ENCODE data around the gene LRP1-AS.

Gene LRP1-AS

DNA sequence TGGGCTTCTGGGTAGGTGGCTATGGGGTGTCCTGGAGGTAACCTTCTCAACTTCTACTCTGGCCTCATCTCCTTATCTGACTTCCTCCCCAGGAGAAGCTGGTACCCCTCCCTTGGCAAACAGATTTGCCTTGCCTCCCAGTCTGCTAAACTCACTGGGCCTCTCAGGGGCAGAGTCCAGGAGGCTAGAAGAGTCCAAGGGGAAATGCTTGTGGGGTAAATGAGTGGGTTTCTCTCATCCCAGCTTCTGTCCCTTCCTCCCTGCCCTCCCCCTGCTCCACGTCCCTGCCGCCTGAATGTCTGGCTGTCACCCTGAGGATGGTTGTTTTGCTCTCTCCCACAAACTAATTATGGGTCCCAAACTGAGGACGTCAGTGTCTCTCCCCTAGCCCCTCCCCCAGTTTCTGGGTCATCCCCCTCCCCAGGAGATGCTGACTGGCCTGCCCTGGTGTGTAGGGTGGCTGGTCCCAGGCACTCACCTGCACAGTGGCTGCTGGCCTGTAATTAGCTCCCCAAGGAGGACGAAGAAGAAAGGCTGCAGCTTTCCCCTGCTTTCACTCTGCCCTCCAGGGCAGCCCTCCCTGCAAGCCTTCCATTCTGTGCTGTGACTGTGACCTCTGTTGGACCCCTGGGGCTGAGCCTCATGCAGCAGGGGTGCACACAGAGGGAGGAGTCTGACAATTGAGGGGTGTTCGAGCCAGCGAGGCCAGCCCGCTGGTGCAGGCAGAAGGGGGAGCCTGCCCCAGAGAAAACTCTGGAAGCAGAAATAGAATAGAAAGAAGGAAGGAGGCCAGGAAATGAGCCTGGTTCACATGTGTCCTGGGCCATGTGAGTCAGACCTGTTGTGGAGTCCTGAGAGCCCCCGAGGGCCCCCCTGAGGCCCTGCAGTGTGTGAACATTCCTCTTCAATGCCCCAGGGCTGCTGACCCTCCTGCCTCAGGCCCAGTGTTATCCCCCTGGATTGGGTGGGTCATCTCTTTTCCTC lies at the start of gene LRP1-AS:
Gene LRP1-AS, minus strand, starts transcription at position 659 of the 984 bp plus-strand sequence.
- no peak for DNase-seq

DNA sequence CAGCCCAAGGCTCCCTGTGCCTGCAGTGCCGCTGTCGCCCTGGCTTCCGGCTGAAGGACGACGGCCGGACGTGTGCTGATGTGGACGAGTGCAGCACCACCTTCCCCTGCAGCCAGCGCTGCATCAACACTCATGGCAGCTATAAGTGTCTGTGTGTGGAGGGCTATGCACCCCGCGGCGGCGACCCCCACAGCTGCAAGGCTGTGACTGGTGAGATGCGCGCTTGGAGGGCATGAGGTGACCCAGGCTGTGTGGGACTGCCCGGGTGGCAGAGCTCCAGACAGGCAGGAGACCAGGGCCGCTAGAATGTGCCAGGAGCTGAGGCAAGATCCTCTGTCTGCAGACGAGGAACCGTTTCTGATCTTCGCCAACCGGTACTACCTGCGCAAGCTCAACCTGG lies 49.5 kb upstream of the LRP1-AS start:
- no peak for DNase-seq

DNA sequence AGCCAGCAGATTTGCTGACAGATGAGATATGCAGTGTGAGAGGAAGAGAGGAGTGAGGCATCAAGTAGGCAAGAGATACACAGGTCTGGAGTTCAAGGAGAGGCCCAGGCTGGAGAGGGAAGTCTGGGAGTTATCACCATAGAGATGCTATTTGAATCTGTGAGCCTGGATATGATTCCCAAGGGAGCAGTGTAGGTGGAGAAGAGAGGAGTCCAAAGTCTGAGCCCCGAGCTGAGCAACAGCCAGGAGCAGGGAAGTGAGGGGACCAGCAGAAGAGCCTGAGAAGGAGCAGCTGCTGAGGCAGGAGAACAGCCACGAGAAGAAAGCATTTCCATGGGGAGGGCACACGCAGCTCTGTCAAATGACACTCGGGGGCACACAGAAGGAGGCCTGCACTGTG lies 49.0 kb upstream of the LRP1-AS start:
- DNase-seq, result no peak

DNA sequence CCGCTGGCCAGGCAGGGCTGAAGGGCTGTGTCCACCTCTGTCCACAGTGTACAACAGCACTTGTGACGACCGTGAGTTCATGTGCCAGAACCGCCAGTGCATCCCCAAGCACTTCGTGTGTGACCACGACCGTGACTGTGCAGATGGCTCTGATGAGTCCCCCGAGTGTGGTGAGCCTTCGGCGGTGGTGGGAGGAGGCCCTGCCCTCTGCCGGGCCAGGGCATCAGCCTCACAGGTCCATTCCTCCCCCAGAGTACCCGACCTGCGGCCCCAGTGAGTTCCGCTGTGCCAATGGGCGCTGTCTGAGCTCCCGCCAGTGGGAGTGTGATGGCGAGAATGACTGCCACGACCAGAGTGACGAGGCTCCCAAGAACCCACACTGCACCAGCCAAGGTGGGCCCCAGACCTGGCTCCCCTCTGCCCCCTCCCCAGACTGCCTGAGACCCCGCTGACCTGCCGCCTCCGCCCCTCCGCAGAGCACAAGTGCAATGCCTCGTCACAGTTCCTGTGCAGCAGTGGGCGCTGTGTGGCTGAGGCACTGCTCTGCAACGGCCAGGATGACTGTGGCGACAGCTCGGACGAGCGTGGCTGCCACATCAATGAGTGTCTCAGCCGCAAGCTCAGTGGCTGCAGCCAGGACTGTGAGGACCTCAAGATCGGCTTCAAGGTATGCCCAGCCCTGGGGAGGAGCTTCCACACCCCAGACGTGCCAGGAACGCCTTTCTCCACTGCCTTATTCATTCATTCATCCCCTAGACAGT lies 48.4 kb upstream of the LRP1-AS start:
- DNase-seq, result no peak

DNA sequence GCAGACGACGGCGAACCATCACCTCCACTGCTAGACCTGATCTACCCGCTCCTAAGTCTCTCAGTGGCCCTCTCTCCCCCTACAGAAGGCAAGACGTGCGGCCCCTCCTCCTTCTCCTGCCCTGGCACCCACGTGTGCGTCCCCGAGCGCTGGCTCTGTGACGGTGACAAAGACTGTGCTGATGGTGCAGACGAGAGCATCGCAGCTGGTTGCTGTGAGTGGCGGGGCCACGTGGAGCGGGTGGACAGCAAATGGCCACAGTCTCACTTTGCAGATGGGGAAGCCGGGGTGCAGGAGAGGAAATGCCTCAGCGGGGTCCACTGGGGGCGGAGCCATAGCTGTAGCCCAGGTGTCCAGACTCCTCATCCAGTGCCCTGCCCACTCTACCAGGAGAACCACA lies 47.8 kb upstream of the LRP1-AS start:
- no peak for DNase-seq

DNA sequence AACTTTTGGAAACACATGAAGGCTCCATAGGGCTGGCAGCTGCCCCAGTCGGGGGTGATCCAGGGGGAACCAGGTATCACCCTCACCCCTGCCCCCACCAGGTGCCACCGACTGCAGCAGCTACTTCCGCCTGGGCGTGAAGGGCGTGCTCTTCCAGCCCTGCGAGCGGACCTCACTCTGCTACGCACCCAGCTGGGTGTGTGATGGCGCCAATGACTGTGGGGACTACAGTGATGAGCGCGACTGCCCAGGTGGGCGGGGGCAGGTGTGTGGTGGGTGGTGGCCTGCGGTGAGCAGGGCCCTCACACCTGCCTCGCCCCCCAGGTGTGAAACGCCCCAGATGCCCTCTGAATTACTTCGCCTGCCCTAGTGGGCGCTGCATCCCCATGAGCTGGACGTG lies 46.8 kb upstream of the LRP1-AS start:
- no peak for DNase-seq

DNA sequence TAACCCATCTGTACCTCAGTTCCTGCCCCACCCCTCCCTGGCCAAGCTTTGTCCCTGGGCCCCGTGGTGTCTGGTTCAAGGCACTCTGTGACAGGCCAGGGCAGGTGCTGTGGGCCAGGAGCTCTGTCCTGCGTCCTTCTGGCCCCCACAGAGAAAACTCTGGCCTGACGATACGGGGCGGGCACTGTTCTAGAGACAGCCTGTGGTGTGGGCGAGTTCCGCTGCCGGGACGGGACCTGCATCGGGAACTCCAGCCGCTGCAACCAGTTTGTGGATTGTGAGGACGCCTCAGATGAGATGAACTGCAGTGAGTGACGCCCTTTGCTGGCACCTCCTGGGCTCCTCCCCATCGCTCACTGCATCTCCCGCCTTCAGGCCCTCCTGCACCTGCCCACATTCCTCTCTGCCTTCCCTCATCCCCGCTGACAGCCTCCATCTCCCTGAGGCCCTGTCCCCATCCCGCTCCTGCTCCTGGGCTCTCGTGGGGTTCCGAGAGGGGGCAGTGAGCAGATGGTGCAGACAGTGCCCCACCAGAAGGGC lies 46.4 kb upstream of the LRP1-AS start:
- no peak for DNase-seq

DNA sequence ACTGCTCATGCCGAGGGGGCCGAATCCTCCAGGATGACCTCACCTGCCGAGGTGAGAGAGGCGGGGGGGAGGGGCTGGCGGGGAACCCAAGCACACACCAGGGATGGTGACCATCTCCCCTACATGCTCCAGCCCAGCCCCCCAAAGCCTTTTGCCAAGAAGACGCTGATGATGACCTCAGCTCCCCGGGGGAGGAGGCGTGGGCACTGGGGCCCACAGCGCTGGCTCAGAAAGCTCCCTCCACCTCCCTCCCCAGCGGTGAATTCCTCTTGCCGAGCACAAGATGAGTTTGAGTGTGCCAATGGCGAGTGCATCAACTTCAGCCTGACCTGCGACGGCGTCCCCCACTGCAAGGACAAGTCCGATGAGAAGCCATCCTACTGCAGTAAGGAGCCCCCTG lies 45.5 kb upstream of the LRP1-AS start:
- no peak for DNase-seq

DNA sequence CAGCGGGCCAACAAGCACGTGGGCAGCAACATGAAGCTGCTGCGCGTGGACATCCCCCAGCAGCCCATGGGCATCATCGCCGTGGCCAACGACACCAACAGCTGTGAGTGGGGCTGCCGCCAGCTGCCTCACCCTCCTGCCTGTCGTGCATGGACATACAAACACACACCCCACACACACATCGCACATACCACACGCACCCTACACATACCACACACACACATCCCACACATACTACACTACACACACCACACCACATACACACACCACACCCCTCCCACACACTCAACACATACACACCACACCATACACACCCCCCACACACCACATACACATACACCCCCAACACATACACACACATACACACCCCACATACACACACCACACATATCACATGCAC lies 44.0 kb upstream of the LRP1-AS start:
- no peak for DNase-seq

DNA sequence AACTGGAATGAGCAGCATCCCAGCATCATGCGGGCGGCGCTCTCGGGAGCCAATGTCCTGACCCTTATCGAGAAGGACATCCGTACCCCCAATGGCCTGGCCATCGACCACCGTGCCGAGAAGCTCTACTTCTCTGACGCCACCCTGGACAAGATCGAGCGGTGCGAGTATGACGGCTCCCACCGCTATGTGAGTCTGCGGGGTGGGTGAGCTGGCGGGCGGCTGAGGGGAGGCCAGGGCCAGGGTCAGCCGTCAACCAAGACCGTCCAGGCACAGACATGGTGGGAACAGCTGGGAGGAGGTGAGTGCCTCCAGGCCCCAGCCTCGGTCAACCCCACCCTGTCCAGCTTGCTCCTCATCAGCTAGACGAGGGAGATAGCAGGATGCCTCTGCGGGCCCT lies 43.4 kb upstream of the LRP1-AS start:
- DNase-seq, result no peak

DNA sequence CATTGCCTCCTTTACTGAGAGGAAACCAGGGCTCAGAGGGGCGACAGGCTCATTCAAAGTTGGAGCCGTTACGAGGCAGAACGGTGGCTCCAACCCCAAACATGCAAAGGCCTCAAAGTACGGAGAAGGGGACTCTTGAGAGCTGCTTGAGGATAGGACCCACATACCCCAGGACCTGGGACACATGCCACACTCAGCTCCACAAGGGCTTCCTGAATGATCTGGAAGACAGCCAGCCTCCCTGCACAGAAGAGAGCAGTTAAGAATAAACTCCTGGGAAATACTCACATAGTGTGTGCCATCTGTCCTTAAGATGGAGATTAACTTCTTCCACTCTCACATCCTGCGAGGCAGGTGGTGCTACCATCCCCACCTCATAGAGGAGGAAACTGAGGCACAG lies 42.6 kb upstream of the LRP1-AS start:
- DNase-seq, result no peak

DNA sequence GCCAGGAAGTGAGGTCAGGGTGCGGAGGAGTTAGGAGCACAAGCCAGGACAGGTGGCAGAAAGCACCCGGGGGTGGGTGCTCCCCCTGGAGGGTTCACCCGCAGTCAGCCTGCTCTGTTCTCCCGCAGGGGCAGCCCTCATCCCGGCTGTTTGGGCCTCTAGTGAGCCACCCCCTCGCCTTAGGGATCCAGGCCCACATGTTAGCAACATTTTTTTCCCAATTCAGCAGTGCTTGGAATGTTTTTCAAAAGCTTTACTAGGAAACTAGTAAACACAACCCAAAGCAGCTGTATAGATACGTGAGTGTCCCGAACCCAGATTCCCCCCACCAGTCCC lies 40.6 kb upstream of the LRP1-AS start:
- no peak for DNase-seq

DNA sequence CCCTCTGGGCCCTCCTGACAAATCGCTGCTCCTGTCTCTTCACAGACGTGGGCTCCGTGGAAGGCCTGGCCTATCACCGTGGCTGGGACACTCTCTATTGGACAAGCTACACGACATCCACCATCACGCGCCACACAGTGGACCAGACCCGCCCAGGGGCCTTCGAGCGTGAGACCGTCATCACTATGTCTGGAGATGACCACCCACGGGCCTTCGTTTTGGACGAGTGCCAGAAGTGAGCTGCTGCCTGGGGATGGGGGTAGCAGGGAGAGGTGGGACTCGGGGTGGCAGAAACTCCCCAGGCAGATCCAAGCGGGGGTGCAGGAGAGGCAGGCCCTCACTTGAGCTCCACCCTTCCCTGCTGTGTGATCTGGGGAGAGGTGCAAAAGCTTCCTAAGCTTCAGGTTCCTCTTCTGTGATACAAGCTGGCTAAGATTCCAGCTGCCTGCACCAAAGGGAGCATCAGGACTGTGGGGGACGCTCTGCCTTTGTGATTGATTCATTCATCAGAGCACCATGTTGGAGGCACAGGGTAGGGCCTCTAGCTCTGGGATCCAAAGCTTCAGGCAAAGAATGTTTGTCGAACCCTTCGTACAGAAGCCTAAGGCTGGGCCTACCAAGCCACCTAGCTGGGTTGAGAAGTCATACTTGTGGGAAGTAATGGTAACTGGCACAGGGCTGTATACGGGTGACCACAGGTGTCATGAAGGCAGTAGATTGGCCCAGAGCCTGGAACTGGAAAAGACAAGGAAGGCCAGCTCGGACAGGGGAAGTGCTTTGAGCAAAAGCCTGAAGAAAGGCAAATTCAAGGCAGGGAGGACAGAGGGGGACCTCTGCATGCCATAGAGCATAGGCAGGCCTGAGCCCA lies 40.0 kb upstream of the LRP1-AS start:
- no peak for DNase-seq

DNA sequence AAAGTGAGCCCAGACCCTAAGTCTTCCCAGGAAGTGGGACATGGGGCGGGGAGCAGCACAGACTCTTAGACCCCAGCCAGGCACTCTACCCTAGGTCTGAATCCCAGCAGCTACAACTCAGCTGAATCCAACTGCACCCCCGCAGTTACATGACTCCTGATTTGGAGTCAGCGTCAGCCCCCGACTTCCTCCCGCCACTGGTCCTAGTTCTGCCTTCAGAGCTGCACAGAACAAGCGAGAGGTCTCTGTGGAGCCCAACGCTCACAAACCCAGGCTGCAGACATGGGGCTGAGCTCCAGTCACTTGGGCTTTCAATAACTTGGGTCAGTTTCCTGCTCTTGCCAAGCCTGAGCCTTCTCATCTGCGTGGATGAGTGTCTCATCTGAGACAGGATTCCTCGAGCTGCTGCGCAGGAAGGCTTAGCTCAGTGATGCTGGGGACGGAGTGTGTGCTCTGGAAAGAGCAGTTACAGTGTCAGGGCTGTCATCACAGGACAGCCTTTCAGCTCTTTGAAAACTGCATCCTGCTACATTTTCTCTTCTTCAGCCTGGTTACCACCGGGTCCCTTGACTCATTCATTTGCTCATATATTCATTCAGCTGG lies 38.6 kb upstream of the LRP1-AS start:
- DNase-seq, result no peak

DNA sequence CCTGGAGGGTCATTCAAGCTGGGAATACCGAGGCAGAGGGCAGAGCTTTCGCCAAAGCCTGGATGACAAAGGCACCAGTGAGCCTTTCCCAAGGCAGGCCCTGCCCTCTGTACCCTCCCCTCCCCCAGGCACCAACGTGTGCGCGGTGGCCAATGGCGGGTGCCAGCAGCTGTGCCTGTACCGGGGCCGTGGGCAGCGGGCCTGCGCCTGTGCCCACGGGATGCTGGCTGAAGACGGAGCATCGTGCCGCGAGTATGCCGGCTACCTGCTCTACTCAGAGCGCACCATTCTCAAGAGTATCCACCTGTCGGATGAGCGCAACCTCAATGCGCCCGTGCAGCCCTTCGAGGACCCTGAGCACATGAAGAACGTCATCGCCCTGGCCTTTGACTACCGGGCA lies 38.0 kb upstream of the LRP1-AS start:
- no peak for DNase-seq

DNA sequence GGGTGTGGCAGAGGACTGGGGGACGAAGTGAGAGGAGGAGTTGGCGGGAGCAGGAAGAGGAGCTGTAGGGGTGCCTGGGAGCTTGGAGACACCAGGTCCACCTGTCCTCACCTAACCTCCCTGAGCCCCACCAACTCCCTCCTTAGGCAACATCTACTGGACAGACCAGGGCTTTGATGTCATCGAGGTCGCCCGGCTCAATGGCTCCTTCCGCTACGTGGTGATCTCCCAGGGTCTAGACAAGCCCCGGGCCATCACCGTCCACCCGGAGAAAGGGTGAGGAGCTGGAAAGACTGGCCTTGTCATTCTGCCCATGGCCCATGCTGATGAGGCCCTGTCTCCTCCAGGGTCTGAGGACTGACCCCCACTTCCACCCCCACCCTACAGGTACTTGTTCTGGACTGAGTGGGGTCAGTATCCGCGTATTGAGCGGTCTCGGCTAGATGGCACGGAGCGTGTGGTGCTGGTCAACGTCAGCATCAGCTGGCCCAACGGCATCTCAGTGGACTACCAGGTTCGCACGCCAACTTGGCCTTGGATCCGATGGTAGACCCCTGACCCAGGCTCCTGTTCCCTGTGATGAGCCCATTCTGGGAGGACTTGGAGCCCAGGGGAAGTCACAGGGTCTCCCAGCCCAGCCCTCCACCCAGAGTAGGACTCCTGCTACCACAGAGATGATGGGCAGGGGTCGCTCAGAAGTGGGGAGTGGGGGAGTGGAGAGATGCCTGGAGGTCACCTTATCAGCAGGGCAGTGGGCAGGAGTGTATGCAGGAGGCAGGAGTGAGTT lies 36.7 kb upstream of the LRP1-AS start:
- no peak for DNase-seq

DNA sequence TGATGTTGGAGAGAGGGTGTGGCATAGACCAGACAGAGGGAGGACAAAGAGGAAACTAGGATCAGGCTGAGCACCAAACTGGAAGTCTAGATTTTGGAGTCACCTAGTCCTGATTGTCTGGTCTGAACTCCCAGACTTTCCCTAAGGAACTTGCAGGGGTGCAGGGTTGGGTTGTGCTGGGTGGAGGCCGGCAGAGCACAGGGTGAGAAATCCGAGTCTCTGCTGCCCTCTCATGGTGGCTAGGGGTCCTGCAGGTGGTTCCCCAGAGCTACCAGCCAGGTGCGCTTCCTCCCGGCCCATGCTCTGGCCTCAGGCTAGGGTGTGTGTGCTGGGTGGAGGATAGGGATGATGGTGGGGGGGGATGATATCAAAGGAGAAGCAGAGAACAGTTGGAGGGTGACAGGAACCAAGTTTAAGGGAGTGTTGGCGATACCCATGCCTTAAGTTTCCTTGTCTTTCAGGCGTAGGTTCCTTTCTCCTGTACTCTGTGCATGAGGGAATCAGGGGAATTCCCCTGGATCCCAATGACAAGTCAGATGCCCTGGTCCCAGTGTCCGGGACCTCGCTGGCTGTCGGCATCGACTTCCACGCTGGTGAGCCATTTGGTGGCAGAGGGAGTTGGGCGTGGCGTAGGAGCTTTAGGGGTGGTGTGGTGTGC lies 35.6 kb upstream of the LRP1-AS start:
- DNase-seq, result peak; percentile 81

DNA sequence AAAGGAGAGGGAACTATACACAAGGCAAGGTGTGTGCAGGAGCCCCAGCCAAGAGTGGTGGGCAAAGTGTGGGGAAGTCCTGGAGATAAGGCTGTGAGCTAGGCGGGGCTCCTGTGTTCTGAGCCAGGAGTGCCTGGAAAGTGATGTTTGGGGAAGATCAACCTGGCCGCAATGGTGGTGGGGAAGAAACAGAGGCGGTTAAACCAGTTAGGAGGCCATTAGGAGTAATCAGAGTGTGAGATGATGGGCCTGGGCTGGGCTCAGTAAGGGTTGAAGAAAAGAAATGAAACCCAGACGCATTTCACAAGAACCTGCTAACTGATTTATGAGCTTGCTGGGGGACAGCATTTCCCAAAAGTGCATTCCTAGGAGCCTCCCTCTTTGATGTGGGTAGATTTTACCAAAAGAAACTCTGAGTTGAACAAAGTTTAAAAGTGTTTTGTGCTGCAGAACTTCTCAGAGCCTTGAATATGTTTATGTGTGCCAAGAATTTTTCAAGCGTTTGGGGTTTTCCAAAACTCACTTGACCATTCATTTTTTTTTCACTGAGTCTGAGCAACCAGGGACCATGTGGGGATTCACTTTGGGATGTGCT lies 34.2 kb upstream of the LRP1-AS start:
- no peak for DNase-seq

DNA sequence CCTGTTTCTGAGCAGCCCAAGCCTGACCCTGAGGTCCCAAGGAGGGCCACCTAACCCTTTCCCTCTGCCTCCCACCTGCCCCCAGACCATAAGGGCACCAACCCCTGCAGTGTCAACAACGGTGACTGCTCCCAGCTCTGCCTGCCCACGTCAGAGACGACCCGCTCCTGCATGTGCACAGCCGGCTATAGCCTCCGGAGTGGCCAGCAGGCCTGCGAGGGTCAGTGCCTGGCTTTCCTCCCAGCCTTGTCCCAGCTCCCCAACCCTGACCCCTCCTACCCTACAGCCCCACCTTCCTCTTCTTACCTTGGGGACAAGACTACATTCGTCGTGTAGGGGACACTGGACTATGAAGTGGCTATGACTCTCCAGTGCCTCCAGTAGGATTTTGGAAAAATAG lies 33.7 kb upstream of the LRP1-AS start:
- DNase-seq, result no peak

DNA sequence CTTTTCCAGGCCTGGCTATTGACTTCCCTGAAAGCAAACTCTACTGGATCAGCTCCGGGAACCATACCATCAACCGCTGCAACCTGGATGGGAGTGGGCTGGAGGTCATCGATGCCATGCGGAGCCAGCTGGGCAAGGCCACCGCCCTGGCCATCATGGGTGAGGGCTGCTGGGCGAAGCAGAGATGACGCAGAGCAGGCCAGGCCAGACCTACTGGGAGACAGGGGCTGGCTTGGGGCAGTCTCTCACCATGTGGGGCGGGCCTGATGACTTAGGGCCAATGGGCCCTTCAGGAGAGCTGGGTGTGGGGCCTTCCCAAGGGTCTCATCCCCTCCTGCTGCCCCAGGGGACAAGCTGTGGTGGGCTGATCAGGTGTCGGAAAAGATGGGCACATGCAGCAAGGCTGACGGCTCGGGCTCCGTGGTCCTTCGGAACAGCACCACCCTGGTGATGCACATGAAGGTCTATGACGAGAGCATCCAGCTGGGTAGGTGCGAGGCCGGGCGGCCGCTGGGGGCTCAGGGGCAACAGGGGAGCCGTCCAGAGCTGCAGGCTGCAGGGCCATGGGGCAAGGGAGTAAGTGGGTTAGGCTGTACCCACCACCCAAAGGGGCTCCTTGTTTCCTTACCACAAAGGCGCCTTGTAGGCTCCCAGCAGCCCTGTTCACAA lies 33.0 kb upstream of the LRP1-AS start:
- no peak for DNase-seq

All from right hindlimb (tissue), 1 donor.